ENCODE measurements around the gene YY1.

GRCh38 chr14:100234511-100234910 lies 4.4 kb upstream of the YY1 start:
- no peak for TF ChIP-seq CTCF (conservative IDR thresholded peaks at IDR 0.05; ENCODE audit: low read depth, low read length)
- no peak for TF ChIP-seq EZH2 (IDR thresholded peaks at IDR 0.05; ENCODE audit: borderline replicate concordance, low read depth, low read length, poor library complexity, severe bottlenecking)
